GM21717 (cell line): ENCODE results near the gene KIF26A.
"Not testable (repeated sequence)": the region's sequence is repeated elsewhere in the genome, so short reads cannot be mapped to it uniquely, and the experiment has no call there.

Source experiments
- ATAC-seq: cut with Tn5 transposase; IDR thresholded peaks from one replicate; pipeline ENCODE4 v1.9.1; 2021; ENCODE audit warnings: mild to moderate bottlenecking, moderate library complexity; ENCODE audit not compliant: unreplicated experiment

The KIF26A gene

GRCh38 chr14:104205781-104206180 lies 67.4 kb downstream of the KIF26A start:
- no peak for ATAC-seq

- no peak for ATAC-seq
Observed at GRCh38 chr14:104206281-104206904, 68.0 kb downstream of the KIF26A start.

- no peak for ATAC-seq
Observed at GRCh38 chr14:104207142-104208014, 69.0 kb downstream of the KIF26A start.

GRCh38 chr14:104208015-104208295 lies 69.6 kb downstream of the KIF26A start:
- ATAC-seq, result not testable (repeated sequence)

- not testable (repeated sequence) for ATAC-seq
Observed at GRCh38 chr14:104208331-104208730, 69.9 kb downstream of the KIF26A start.

- ATAC-seq, result not testable (repeated sequence)
Observed at GRCh38 chr14:104209071-104209470, 70.7 kb downstream of the KIF26A start.

- ATAC-seq, result no peak
Observed at GRCh38 chr14:104209985-104210816, 71.8 kb downstream of the KIF26A start.

GRCh38 chr14:104210817-104211195 lies 72.4 kb downstream of the KIF26A start:
- no peak for ATAC-seq

GRCh38 chr14:104211215-104211614 lies 72.8 kb downstream of the KIF26A start:
- no peak for ATAC-seq

GRCh38 chr14:104211741-104212140 lies 73.4 kb downstream of the KIF26A start:
- no peak for ATAC-seq

- no peak for ATAC-seq
Observed at GRCh38 chr14:104212206-104213095, 74.1 kb downstream of the KIF26A start.

GRCh38 chr14:104213301-104214034 lies 75.1 kb downstream of the KIF26A start:
- ATAC-seq, result no peak

- no peak for ATAC-seq
Observed at GRCh38 chr14:104214431-104215218, 76.2 kb downstream of the KIF26A start.

GRCh38 chr14:104215706-104216334 lies 77.4 kb downstream of the KIF26A start:
- ATAC-seq, result no peak

GRCh38 chr14:104216457-104216856 lies 78.1 kb downstream of the KIF26A start:
- no peak for ATAC-seq

- no peak for ATAC-seq
Observed at GRCh38 chr14:104217486-104218360, 79.3 kb downstream of the KIF26A start.

GRCh38 chr14:104218361-104219180 lies 80.2 kb downstream of the KIF26A start:
- ATAC-seq, result no peak
